ENCODE measurements around the gene MINDY2. TPM values are rescaled to one million over a fixed set of nuclear protein-coding genes. Genes with fewer than 3 reads are reported as not detected.

The MINDY2 gene
- total RNA-seq, 1 experiment from 2014 or later, result 29.9 TPM

- POLR2A ChIA-PET, result no interaction called here
- Mint-ChIP-seq H3K27me3 (ENCODE audit: low read depth) (no peaks in the 10 kb centered on the region), H3K9me3 (no peaks in the 10 kb centered on the region; the same call in 1 of the 2 replicates), H3K4me1 (no peaks in the 10 kb centered on the region), H3K36me3 (peaks cover 7% of the 10 kb centered on the region), H3K4me3 (no peak overlapping the region), H3K27ac (no peak overlapping the region)
- CTCF ChIA-PET, result no interaction called here
- no peak for DNase-seq (ENCODE audit: low spot score)
- TF ChIP-seq MAX (CRISPR knock-in tag; IDR thresholded peaks at IDR 0.05), result no peak
- TF ChIP-seq MXD4 (CRISPR knock-in tag; IDR thresholded peaks at IDR 0.05; ENCODE audit: borderline replicate concordance), result no peak
- no peak for TF ChIP-seq SMAD3 (CRISPR knock-in tag; IDR thresholded peaks at IDR 0.05; ENCODE audit: borderline replicate concordance)
- ATAC-seq, result no peak
These were observed 17.1 kb downstream of the MINDY2 start for GRCh38 chr15:58788056-58788710.

- Mint-ChIP-seq H3K36me3 (no peaks in the 10 kb centered on the region; the same call in 1 of the 2 replicates), H3K4me3 (no peak overlapping the region), H3K4me1 (no peaks in the 10 kb centered on the region; the same call in 1 of the 2 replicates), H3K9me3 (0 out of 2 replicates have a peak, but pooled peaks cover 6% of the 10 kb centered on the region), H3K27me3 (ENCODE audit: low read depth) (no peaks in the 10 kb centered on the region), H3K27ac (0 out of 2 replicates have a peak overlapping the region, but pooled peaks have one; percentile 13)
- TF ChIP-seq FOXJ3 (CRISPR knock-in tag; IDR thresholded peaks at IDR 0.05; ENCODE audit: borderline replicate concordance) (no peak), USF1 (CRISPR knock-in tag; IDR thresholded peaks at IDR 0.05) (no peak), TEAD1 (CRISPR knock-in tag; IDR thresholded peaks at IDR 0.05) (no peak), ZBTB43 (CRISPR knock-in tag; IDR thresholded peaks at IDR 0.05) (no peak), SMAD3 (CRISPR knock-in tag; IDR thresholded peaks at IDR 0.05; ENCODE audit: borderline replicate concordance) (no peak), FOXP1 (CRISPR knock-in tag; IDR thresholded peaks at IDR 0.05; ENCODE audit: borderline replicate concordance) (no peak)
- ChIA-PET POLR2A (no interaction called here), CTCF (no interaction called here)
- no peak for ATAC-seq
- no peak for DNase-seq (ENCODE audit: low spot score)
These were observed 22.8 kb downstream of the MINDY2 start for GRCh38 chr15:58793862-58794261.

GRCh38 chr15:58795825-58796224, 24.7 kb downstream of the MINDY2 start:
- ATAC-seq, result no peak
- Mint-ChIP-seq H3K27ac (no peak overlapping the region), H3K4me3 (no peak overlapping the region), H3K27me3 (ENCODE audit: low read depth) (no peaks in the 10 kb centered on the region), H3K36me3 (no peaks in the 10 kb centered on the region; the same call in 1 of the 2 replicates), H3K4me1 (no peaks in the 10 kb centered on the region; the same call in 1 of the 2 replicates), H3K9me3 (0 out of 2 replicates have a peak, but pooled peaks cover 8% of the 10 kb centered on the region)
- ChIA-PET POLR2A (no interaction called here), CTCF (no interaction called here)
- TF ChIP-seq NR1H2 (CRISPR knock-in tag; IDR thresholded peaks at IDR 0.05) (no peak), TEAD1 (CRISPR knock-in tag; IDR thresholded peaks at IDR 0.05) (no peak), RORB (CRISPR knock-in tag; IDR thresholded peaks at IDR 0.05) (no peak)
- DNase-seq (ENCODE audit: low spot score), result no peak

GRCh38 chr15:58797505-58797904, 26.4 kb downstream of the MINDY2 start:
- ATAC-seq (no peak), DNase-seq (ENCODE audit: low spot score) (no peak)
- no peaks in the 10 kb centered on the region for H3K27me3 Mint-ChIP-seq (ENCODE audit: low read depth)
- CTCF ChIA-PET, result interaction anchor here (1.4 kb wide), 1 partner anchor 42 kb away, joined by 4 read pairs; no protein-coding TSS in a partner anchor
- H3K9me3 Mint-ChIP-seq, result 0 out of 2 replicates have a peak, but pooled peaks cover 8% of the 10 kb centered on the region
- H3K36me3 Mint-ChIP-seq, result no peaks in the 10 kb centered on the region
- POLR2A ChIA-PET, result no interaction called here
- H3K4me3 Mint-ChIP-seq, result no peak overlapping the region
- H3K27ac Mint-ChIP-seq, result no peak overlapping the region
- H3K4me1 Mint-ChIP-seq, result no peaks in the 10 kb centered on the region; the same call in 1 of the 2 replicates
- no peak for TF ChIP-seq IRF1 (CRISPR knock-in tag; IDR thresholded peaks at IDR 0.05)
- TF ChIP-seq ZNF423 (CRISPR knock-in tag; IDR thresholded peaks at IDR 0.05), result no peak
- TF ChIP-seq ZMAT4 (CRISPR knock-in tag; IDR thresholded peaks at IDR 0.05), result no peak
- no peak for TF ChIP-seq ARID4B (CRISPR knock-in tag; IDR thresholded peaks at IDR 0.05; ENCODE audit: borderline replicate concordance)
- no peak for TF ChIP-seq MYBL2 (CRISPR knock-in tag; IDR thresholded peaks at IDR 0.05)
- no peak for TF ChIP-seq ATF6 (CRISPR knock-in tag; IDR thresholded peaks at IDR 0.05)
- no peak for TF ChIP-seq ZNF138 (CRISPR knock-in tag; conservative IDR thresholded peaks at IDR 0.05)
- no peak for TF ChIP-seq OVOL2 (CRISPR knock-in tag; IDR thresholded peaks at IDR 0.05; ENCODE audit: borderline replicate concordance)

All from WTC11 (cell line).